Body of pancreas (tissue), 4 donors: ENCODE measurements around the gene ING5.

Experiments used
- POLR2A ChIP-seq, 3 donors: fragments of 450-650 bp; IDR thresholded peaks; one replicate each; pipeline ENCODE4 v1.6.1; 2016; ENCODE audit warnings: antibody characterized with exemption in 3 of 3, mild to moderate bottlenecking in 2 of 3
- TF ChIP-seq, protein P1 (sequence below), 7 experiments: fragments of 450-650 bp in 4 of 7; fragments of 200-600 bp in 3 of 7; sonication (generic) in 3 of 7; IDR thresholded peaks; one replicate each; pipeline ENCODE4 v1.5.1; 2016 to 2019; ENCODE audit warnings: antibody characterized with exemption in 7 of 7

- TF ChIP-seq, protein P1, sequence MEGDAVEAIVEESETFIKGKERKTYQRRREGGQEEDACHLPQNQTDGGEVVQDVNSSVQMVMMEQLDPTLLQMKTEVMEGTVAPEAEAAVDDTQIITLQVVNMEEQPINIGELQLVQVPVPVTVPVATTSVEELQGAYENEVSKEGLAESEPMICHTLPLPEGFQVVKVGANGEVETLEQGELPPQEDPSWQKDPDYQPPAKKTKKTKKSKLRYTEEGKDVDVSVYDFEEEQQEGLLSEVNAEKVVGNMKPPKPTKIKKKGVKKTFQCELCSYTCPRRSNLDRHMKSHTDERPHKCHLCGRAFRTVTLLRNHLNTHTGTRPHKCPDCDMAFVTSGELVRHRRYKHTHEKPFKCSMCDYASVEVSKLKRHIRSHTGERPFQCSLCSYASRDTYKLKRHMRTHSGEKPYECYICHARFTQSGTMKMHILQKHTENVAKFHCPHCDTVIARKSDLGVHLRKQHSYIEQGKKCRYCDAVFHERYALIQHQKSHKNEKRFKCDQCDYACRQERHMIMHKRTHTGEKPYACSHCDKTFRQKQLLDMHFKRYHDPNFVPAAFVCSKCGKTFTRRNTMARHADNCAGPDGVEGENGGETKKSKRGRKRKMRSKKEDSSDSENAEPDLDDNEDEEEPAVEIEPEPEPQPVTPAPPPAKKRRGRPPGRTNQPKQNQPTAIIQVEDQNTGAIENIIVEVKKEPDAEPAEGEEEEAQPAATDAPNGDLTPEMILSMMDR (IDR thresholded peaks at IDR 0.05): no peak
- no peak for TF ChIP-seq POLR2A (IDR thresholded peaks at IDR 0.05)
Observed at GRCh38 chr2:241660593-241661213, 41.1 kb upstream of the ING5 start.
